GM12878 (cell line): ENCODE measurements around the gene ZFPM1. TPM values are rescaled to one million over a fixed set of nuclear protein-coding genes. Genes with fewer than 3 reads are reported as not detected.
A peak's percentile ranks its signal among the peaks of the same experiment; 100 is the strongest.

ENCODE experiments used
- ATAC-seq: fragments of 200-7000 bp; cut with Tn5 transposase; 3 replicates; pipeline ENCODE4 v1.9.1; 2020; ENCODE audit warnings: mild to moderate bottlenecking, moderate library complexity
- BruUV-seq: library from RNA; stranded (reverse); fragments of 400-500 nt; replicated peaks from 2 replicates; lab custom pipeline; 2021; lab: Mats Ljungman, UMichigan
- CTCF ChIA-PET: fragments of 300-600 bp; sonication (Branson Sonifier 250); formaldehyde crosslinking; extraction: SDS; loops from one replicate; lab custom pipeline; 2021; ENCODE audit warnings: inconsistent platforms; lab: Yijun Ruan, JAX
- POLR2A ChIA-PET: fragments of 350-600 bp; formaldehyde crosslinking; extraction: SDS; loops from one replicate; lab custom pipeline; 2021; ENCODE audit warnings: inconsistent platforms; lab: Charles Lee
- RAD21 ChIA-PET: fragments of 300-600 bp; sonication (Branson Sonifier 250); formaldehyde crosslinking; loops from one replicate; lab custom pipeline; 2023; ENCODE audit warnings: antibody characterized with exemption; ENCODE audit not compliant: unreplicated experiment; lab: Charles Lee
- SMC1A ChIA-PET: fragments of 300-600 bp; sonication (Branson Sonifier 250); formaldehyde crosslinking; loops from one replicate; lab custom pipeline; 2023; ENCODE audit not compliant: unreplicated experiment, uncharacterized antibody; lab: Charles Lee
- DNase-seq: peaks from one replicate; pipeline ENCODE4 v3.0.0-alpha.2; 2011; ENCODE audit warnings: low read depth, low spot score
- FAIRE-seq: peaks from 3 replicates; lab custom pipeline; 2011; peaks lifted over from hg19 to GRCh38; lab: Jason Lieb, UNC
- H2AFZ ChIP-seq: 2 replicates; pipeline ENCODE4 v1.6.0; 2011; ENCODE audit warnings: low read depth, low read length, control low read depth; ENCODE audit not compliant: control insufficient read depth
- H3K27ac ChIP-seq: 2 replicates; pipeline ENCODE4 v1.5.1; 2011; ENCODE audit warnings: control low read depth; ENCODE audit not compliant: control insufficient read depth, insufficient read depth
- H3K27me3 ChIP-seq, 2 experiments: replicated peaks in 1 of 2; 2 replicates each; pipeline versions ENCODE4 v1.6.0 to v1.6.1; 2011; ENCODE audit warnings: low read length in 1 of 2; ENCODE audit not compliant: control insufficient read depth in 2 of 2, insufficient read depth in 2 of 2
- H3K36me3 ChIP-seq, 2 experiments: 2 replicates each; pipeline ENCODE4 v1.5.1; 2011; ENCODE audit warnings: low read length in 1 of 2; ENCODE audit not compliant: control insufficient read depth in 2 of 2, insufficient read depth in 2 of 2
- H3K4me1 ChIP-seq: 2 replicates; pipeline ENCODE4 v1.6.1; 2011; ENCODE audit warnings: mild to moderate bottlenecking, low read length, moderate library complexity, mixed read lengths; ENCODE audit not compliant: control insufficient read depth, insufficient read depth
- H3K4me2 ChIP-seq: 2 replicates; pipeline ENCODE4 v1.6.0; 2011; ENCODE audit warnings: control low read depth; ENCODE audit not compliant: control insufficient read depth, insufficient read depth
- H3K4me3 ChIP-seq: fragments of 200-600 bp; sonication (generic); 2 replicates; pipeline ENCODE4 v1.5.1; 2016
- H3K79me2 ChIP-seq: 2 replicates; pipeline ENCODE4 v1.6.0; 2011; ENCODE audit warnings: low read length; ENCODE audit not compliant: control insufficient read depth, insufficient read depth
- H3K9ac ChIP-seq: 2 replicates; pipeline ENCODE4 v1.8.0; 2011; ENCODE audit warnings: low read length, control low read depth, mixed read lengths; ENCODE audit not compliant: control insufficient read depth, insufficient read depth
- H3K9me3 ChIP-seq: replicated peaks from 3 replicates; pipeline ENCODE4 v1.5.1; 2011; ENCODE audit warnings: mild to moderate bottlenecking, low read length; ENCODE audit not compliant: control insufficient read depth, insufficient read depth
- H4K20me1 ChIP-seq: 2 replicates; pipeline ENCODE4 v1.6.0; 2011; ENCODE audit not compliant: control insufficient read depth, insufficient read depth
- BCL3 ChIP-seq: IDR thresholded peaks from 2 replicates; pipeline ENCODE4 v1.6.1; 2011; ENCODE audit warnings: borderline replicate concordance, low read depth, mild to moderate bottlenecking, moderate library complexity, low read length; ENCODE audit not compliant: insufficient read depth, poor library complexity, severe bottlenecking
- BRCA1 ChIP-seq: IDR thresholded peaks from 2 replicates; pipeline ENCODE4 v1.6.1; 2011; ENCODE audit warnings: low read depth, low read length, improper control_type of control experiment
- CREB1 ChIP-seq: IDR thresholded peaks from 2 replicates; pipeline ENCODE4 v1.6.1; 2012; ENCODE audit warnings: low read depth, mild to moderate bottlenecking, inconsistent platforms
- CTCF ChIP-seq, 3 experiments: IDR thresholded peaks in 2 of 3; conservative IDR thresholded peaks in 1 of 3; 2 replicates each; pipeline ENCODE4 v1.5.1; 2011; ENCODE audit warnings: low read depth in 3 of 3, low read length in 3 of 3, mild to moderate bottlenecking in 3 of 3, control low read depth in 2 of 3, moderate library complexity in 2 of 3, inconsistent platforms in 1 of 3, mixed read lengths in 1 of 3; ENCODE audit not compliant: control insufficient read depth in 2 of 3, insufficient read depth in 1 of 3; ENCODE audit errors: extremely low read depth in 1 of 3
- WGBS: methylation state at CpG from one replicate; pipeline ENCODE4 v1.1.6; 2016; ENCODE audit warnings: low lambda C conversion rate; ENCODE audit not compliant: insufficient replicate concordance, insufficient coverage; ENCODE audit errors: missing lambda C conversion rate; 5-methylcytosine and 5-hydroxymethylcytosine counted together
- in situ Hi-C: fragments of 300-500 bp; cut with MboI; formaldehyde crosslinking; loops from 9 replicates; pipeline ENCODE4 v1.14.3; 2018; ENCODE audit warnings: mixed read lengths
- intact Hi-C: fragments of 100-400 bp; cut with micrococcal nuclease; formaldehyde crosslinking; loops from one replicate; pipeline ENCODE4 v1.14.2; 2022; ENCODE audit not compliant: unreplicated experiment
- polyA plus RNA-seq, 11 experiments: library from polyadenylated mRNA; depleted of rRNA in 4 of 11; unstranded in 6 of 11; stranded (reverse) in 5 of 11; fragments of >200 nt; fragmentation: Nextera tagmentation in 4 of 11; fragmentation: Illumina TruSeq in 1 of 11; extraction: Ambion mirVana in 4 of 11; extraction: Trizol in 1 of 11; gene quantifications; 1 replicate in 1 of 11; 2 replicates in 10 of 11; pipeline versions ENCODE4 v1.2.1 to v1.2.3, GENCODE V29; 2011 to 2016; ENCODE audit warnings: inconsistent platforms in 2 of 11, missing spikeins in 2 of 11, low read depth in 1 of 11
- total RNA-seq, 4 experiments: library from RNA; depleted of rRNA in 3 of 4; stranded (reverse); fragments of >200 nt in 3 of 4; fragmentation: Illumina TruSeq in 1 of 4; extraction: Trizol in 1 of 4; gene quantifications; 2 replicates each; pipeline versions ENCODE4 v1.2.1 to v1.2.3, GENCODE V29; 2013 to 2021

ZFPM1 gene
- total and polyA plus RNA-seq, 10 of the 15 experiments (the other 5 are each of a cell fraction or from before 2014, with no cell fraction given), result 0.02 to 5.1 (median 0.30) TPM

GRCh38 chr16:88477631-88478519 lies 24.8 kb downstream of the ZFPM1 start:
- peaks cover 9% of the 10 kb centered on the region for H3K4me1 ChIP-seq

GRCh38 chr16:88478889-88479792 lies 26.1 kb downstream of the ZFPM1 start:
- Histone ChIP-seq H3K9ac (no peak overlapping the region), H3K79me2 (no peaks in the 10 kb centered on the region), H3K27me3 (no peaks in the 10 kb centered on the region), H3K9me3 (no peaks in the 10 kb centered on the region), H3K27ac (no peak overlapping the region), H4K20me1 (peaks cover 4% of the 10 kb centered on the region; the same call in 1 of the 2 replicates), H3K4me3 (no peak overlapping the region), H3K36me3 (no peaks in the 10 kb centered on the region), H3K4me1 (peaks cover 9% of the 10 kb centered on the region), H2AFZ (no peak overlapping the region), H3K4me2 (no peak overlapping the region)
- in situ Hi-C loops, result no loop called here
- ChIA-PET CTCF (no interaction called here), POLR2A (no interaction called here), SMC1A (no interaction called here), RAD21 (no interaction called here)
- ATAC-seq, result peak; percentile 27
- TF ChIP-seq BCL3, result no peak
- peak in 1 of 3 experiments; percentile 31; a peak in 1 of 6 replicates for TF ChIP-seq CTCF (IDR thresholded peaks at IDR 0.05 in 2 of 3, conservative IDR thresholded peaks at IDR 0.05 in 1 of 3; ENCODE audit: control insufficient read depth in 2 of 3, extremely low read depth in 1 of 3, insufficient read depth in 1 of 3, low read depth in 3 of 3, low read length in 3 of 3)
- no peak for FAIRE-seq
- DNase-seq, result no peak
- intact Hi-C loops, result no loop called here
- BruUV-seq, result no TSS peak
- WGBS, result 51% methylated on average over 39 of the region's 39 CpGs

More at GRCh38 chr16:88477631-88478519, 24.8 kb downstream of the ZFPM1 start:
- H4K20me1 ChIP-seq, result peaks cover 4% of the 10 kb centered on the region; the same call in 1 of the 2 replicates
- H3K4me3 ChIP-seq, result no peak overlapping the region
- no peaks in the 10 kb centered on the region for H3K27me3 ChIP-seq
- intact Hi-C loops (no loop called here), in situ Hi-C loops (no loop called here)
- ChIA-PET POLR2A (no interaction called here), SMC1A (no interaction called here), RAD21 (no interaction called here), CTCF (no interaction called here)
- no peak overlapping the region for H2AFZ ChIP-seq
- no TSS peak for BruUV-seq
- H3K4me2 ChIP-seq, result no peak overlapping the region
- TF ChIP-seq CREB1 (no peak), BRCA1 (no peak)
- no peak overlapping the region for H3K27ac ChIP-seq
- H3K9ac ChIP-seq, result no peak overlapping the region
- WGBS, result 38% methylated on average over 26 of the region's 27 CpGs
- no peaks in the 10 kb centered on the region for H3K36me3 ChIP-seq
- H3K9me3 ChIP-seq, result no peaks in the 10 kb centered on the region
- DNase-seq, result no peak
- no peaks in the 10 kb centered on the region for H3K79me2 ChIP-seq
- no peak for FAIRE-seq
- no peak for ATAC-seq
